NCI-H2227 (cell line): ENCODE data around the gene SLC25A44.
"Not testable (repeated sequence)": the region's sequence is repeated elsewhere in the genome, so short reads cannot be mapped to it uniquely, and the experiment has no call there.

ENCODE experiments used
- DNase-seq: peaks from one replicate; lab custom pipeline; 2025; ENCODE audit not compliant: unreplicated experiment; lab: John Stamatoyannopoulos, UW

Gene SLC25A44

GRCh38 chr1:156198831-156199349 lies 5.0 kb downstream of the SLC25A44 start:
- no peak for DNase-seq

- DNase-seq: no peak
These were observed 6.1 kb downstream of the SLC25A44 start for GRCh38 chr1:156200044-156200443.

- no peak for DNase-seq
These were observed 9.4 kb downstream of the SLC25A44 start for GRCh38 chr1:156203331-156203730.

GRCh38 chr1:156204686-156205085 lies 10.8 kb downstream of the SLC25A44 start:
- DNase-seq: no peak

- DNase-seq: no peak
These were observed 17.3 kb downstream of the SLC25A44 start for GRCh38 chr1:156211243-156211642.

- DNase-seq: no peak
These were observed 18.2 kb downstream of the SLC25A44 start for GRCh38 chr1:156212130-156212529.

GRCh38 chr1:156212833-156213643 lies 19.1 kb downstream of the SLC25A44 start, which contains the start of gene PMF1:
TSS of gene PMF1 (plus strand) at chr1:156213007. CDS start at chr1:156213016, 9 bp downstream.
- peak; percentile 97 for DNase-seq

- no peak for DNase-seq
These were observed 19.7 kb downstream of the SLC25A44 start for GRCh38 chr1:156213644-156213966.

GRCh38 chr1:156214024-156214748 lies 20.3 kb downstream of the SLC25A44 start:
- no peak for DNase-seq

GRCh38 chr1:156216361-156217086 lies 22.6 kb downstream of the SLC25A44 start:
- not testable (repeated sequence) for DNase-seq

GRCh38 chr1:156217871-156218270 lies 24.0 kb downstream of the SLC25A44 start:
- no peak for DNase-seq

GRCh38 chr1:156220226-156220625 lies 26.3 kb downstream of the SLC25A44 start:
- no peak for DNase-seq

GRCh38 chr1:156221986-156222692 lies 28.2 kb downstream of the SLC25A44 start:
- no peak for DNase-seq

- no peak for DNase-seq
These were observed 31.7 kb downstream of the SLC25A44 start for GRCh38 chr1:156225677-156226014.

GRCh38 chr1:156226116-156226538 lies 32.2 kb downstream of the SLC25A44 start:
- no peak for DNase-seq

GRCh38 chr1:156226782-156227181 lies 32.9 kb downstream of the SLC25A44 start:
- DNase-seq: no peak

GRCh38 chr1:156228501-156228900 lies 34.6 kb downstream of the SLC25A44 start:
- no peak for DNase-seq

- no peak for DNase-seq
These were observed 36.0 kb downstream of the SLC25A44 start for GRCh38 chr1:156229809-156230472.

- no peak for DNase-seq
These were observed 36.6 kb downstream of the SLC25A44 start for GRCh38 chr1:156230473-156230837.

GRCh38 chr1:156232201-156232894 lies 38.4 kb downstream of the SLC25A44 start:
- peak; percentile 42 for DNase-seq
